GM18499 (cell line): ENCODE results near the gene BRSK2.

Experiments used
- ATAC-seq: cut with Tn5 transposase; IDR thresholded peaks from one replicate; pipeline ENCODE4 v1.9.1; 2021; ENCODE audit warnings: moderate number of reproducible peaks; ENCODE audit not compliant: insufficient read depth, unreplicated experiment

Gene BRSK2

GRCh38 chr11:1373536-1374214 lies 16.1 kb upstream of the BRSK2 start:
- ATAC-seq, result no peak

DNA sequence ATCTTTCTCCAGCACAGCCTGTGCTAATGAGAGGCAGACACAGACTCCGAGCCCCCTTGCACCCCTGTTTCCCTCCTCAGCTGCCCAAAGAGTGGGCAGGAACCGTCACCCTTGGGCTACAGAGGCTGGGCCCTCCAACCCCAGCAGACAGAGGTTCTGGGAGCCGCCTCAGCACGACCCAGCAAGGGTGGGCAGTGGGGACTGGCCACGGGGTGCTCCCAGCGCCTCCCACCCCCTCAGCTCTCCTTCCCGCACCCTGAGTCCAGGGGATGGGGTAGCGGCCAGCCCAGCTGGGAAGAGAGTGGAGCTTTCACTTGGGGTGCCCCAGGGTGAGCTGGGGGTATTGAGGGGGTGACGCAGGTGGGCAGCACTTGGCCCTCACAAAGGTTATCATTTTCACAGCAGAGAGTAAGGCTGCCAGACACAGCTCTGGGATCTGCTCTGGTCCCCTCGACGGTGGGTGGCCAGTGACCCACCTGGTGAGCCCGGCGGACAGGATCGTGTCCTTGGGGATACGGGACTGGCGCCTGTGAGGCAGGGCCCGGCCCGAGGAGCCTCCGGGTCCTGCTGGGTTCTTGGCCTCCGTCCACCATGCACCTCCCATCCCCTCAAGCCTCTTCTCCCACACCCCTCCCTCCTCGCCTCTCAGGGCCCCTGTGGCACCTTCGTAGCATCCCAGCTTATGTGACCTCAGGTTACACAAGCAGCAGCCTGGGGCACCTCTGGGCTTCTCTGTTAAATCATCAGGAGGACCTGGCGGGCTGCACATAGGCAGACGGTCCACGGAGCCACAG lies 14.4 kb upstream of the BRSK2 start:
- ATAC-seq, result no peak

DNA sequence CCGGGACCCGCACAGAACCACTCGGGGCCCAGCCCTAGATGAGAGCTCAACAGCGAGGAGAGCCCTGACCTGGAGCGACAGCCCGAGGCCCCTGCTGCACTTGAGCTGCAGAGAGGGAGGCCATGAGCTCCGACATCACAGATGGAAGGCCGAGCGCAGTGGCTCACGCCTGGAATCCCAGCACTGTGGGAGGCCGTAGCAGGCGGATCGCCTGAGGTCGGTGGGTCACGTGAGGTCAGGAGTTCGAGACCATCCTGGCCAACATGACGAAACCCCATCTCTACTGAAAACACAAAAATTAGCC lies 13.8 kb upstream of the BRSK2 start:
- ATAC-seq, result no peak

DNA sequence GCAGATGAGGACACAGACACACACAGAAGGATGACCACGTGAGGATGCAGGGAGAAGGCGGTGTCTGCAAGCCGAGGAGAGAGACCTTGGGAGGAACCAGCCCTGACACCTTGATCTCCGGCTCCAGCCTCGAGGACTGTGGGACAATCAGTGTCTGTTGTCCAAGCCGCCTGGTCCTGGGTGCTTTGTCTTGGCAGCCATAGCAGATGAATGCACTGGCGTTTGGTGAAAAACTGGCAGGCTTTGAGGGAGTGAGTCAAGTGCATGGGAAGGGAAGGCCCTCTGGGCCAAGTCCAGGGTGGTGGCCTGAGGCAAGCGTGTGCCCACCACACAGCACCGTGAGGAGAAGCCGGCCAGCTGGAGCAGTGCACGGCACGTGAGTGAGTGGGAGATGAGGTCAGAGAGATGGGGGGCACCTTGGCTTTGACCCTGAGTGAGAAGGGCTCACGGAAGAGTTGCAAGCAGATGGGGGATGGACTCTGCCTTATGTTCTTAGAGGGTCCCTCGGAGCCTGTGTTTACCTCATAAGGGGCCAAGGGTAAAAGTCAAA lies 12.4 kb upstream of the BRSK2 start:
- no peak for ATAC-seq

DNA sequence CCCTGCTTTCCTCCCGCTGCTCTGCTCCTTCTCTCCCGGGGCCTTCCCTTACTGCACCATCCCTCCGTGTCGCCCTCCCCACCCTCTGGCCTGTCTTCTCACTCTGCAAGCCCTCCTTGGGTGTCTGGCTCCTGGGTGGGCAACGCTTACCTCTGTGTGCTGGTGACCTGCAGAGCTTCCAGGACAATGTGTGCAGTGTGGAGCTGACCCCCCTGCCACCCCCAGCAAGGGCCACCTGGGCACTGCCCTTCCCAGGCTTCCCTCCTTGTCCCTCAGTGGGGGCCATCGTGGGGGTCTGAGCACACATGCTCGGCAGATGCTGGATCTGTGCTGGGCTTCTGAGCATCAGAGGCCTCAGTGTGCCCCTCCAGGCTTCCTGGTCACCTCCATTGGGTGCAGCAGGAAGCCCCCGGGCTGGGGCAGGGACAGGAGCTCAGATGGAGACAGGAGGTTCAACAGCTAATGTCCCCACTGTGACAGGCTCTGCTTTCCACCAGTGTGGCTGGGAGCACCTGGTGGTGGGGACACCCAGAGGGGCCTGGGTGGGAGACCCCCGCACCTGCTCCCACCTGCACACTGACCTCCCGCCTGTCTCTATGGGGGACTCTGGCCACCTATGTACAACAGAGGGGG lies 7.8 kb upstream of the BRSK2 start:
- no peak for ATAC-seq

DNA sequence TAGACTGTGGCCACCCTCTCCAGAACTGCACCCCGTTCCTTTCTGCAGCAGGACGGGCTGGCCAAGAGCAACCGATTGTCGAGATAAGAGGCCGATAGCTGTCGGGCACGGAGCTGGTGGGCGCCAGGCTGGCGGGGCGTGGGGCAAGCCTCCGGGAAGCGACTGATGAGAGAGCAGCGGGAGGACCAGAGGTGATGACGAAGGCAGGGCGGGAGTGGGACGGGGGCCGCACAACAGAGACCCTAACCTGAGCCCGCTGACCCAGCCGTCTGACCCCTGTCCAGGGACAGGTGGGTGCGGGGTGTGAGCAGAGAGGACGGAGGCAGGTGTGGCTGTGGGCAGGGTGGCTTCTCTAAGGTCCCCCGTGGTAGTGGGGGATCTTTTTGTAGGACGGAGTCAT lies 7.3 kb upstream of the BRSK2 start:
- ATAC-seq, result no peak

- ATAC-seq, result no peak
Measured at GRCh38 chr11:1382831-1383607, 6.7 kb upstream of the BRSK2 start.

DNA sequence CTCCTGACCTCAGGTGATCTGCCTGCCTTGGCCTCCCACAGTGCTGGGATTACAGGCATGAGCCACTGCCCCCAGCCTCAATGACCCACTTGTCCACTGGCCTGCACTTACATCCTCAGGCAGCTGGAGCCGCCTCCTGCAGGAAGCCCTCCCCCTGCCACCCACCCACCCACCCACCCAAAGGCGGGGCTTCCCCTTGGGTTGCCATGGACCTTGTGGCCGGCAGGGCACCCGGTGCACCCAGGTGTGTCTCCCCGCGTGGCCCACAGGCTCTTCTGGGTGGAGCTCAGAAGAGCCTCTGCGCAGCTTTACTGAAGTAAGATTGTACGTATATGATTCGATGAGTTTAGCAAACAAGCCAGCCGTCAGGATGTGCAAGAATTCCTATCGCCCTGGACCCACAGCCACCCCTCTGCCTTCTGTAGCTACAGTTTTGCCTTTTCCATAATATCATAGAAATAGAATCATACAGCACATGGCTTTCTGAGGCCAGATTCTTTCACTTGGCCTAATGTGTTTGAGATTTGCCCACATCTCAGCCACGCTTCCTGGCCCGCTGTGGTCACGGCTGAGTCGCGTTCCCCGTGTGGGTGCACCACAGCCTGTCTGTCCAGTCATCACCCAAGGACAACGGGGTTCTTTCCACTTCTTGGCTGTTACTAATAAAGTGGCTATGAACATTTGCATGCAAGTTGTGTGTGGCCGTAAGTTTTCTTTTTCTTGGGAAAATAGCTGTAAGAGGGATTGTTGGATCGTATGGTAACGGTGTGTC lies 5.3 kb upstream of the BRSK2 start:
- no peak for ATAC-seq

DNA sequence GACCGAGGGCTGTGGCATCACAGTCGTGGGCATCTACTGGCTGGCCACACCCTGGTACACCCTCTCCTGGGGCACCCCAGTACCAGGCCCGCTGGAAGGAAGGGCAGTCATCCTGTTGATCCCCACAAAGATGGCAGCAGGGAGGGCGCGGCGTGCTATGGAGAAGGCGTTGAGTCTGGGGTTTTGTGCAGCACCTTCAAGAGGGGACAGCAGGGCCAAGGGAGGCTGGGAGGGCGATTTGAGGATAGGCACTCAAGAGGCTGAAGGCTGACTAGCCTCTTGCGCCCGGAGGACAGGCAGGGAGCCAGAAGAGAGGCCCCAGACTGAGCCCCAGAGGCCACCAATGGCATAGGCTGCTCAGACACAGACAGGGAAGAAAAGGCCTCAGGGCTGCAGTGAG lies 2.2 kb upstream of the BRSK2 start:
- no peak for ATAC-seq

GRCh38 chr11:1387961-1388762 lies 1.6 kb upstream of the BRSK2 start:
- ATAC-seq, result no peak

DNA sequence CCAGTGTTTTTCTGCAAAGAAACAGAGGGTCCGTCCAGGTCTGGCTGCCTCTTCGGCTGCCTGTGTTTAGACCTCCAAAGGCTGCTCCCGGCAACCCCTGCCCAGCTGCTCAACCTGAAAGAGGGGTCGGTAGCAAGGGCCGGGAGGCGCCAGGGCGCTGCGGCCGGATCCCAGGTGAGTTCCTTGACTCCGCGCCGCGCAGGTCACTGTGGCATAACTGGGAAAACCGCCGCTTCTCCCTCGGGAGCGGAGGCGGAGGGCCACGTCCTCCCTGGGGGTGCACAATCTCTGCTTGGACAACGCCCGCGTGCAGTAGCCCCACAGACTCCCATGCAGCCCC lies 1.0 kb upstream of the BRSK2 start:
- no peak for ATAC-seq

DNA sequence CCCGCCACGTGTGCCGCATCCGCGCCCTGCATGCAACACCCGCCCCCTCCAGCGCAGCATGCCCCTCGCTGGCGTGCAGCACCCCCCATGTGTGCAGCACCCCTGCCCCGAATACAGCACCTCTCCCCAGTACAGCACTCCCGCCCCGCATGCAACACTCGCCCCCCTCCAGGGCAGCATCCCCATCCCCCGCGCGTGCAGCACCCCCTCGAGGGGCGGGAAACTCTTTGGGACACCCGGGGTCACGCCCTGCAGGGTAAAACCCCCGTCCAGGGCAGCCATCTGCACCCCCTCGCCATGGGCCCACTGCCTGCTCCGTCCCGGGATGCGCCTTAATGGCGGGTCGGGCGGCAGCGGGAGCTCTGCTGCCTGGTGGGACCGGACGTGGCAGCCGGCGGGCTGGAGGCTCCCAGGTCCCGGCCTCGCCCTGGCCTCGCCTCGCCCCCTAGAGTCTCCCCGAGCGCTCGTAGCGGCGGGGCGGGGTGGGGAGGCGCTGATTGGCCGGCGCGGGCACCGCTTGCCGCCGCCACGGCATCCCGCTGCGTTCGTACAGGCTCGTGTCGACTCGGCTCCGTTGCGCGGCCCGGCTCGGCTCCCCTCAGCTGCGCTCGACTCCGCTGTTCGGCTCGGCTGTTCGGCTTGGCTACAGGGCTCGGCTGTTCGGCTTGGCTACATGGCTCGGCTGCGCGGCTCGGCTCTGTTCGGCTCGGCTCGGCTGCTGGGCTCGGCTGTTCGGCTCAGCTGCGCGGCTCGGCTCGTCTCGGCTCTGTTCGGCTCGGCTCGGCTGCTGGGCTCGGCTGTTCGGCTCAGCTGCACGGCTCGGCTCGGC lies 417 bp upstream of the BRSK2 start:
- ATAC-seq, result peak; percentile 83

GRCh38 chr11:1390569-1391164 lies 933 bp downstream of the BRSK2 start:
- no peak for ATAC-seq

- no peak for ATAC-seq
Measured at GRCh38 chr11:1391165-1392075, 1.7 kb downstream of the BRSK2 start.

GRCh38 chr11:1392111-1392510 lies 2.4 kb downstream of the BRSK2 start:
- no peak for ATAC-seq

- no peak for ATAC-seq
Measured at GRCh38 chr11:1392561-1392960, 2.8 kb downstream of the BRSK2 start.
